ENCODE results near the gene NALF2. TPM values are rescaled to one million over a fixed set of nuclear protein-coding genes. Genes with fewer than 3 reads are reported as not detected.

Gene NALF2
- polyA plus RNA-seq, 2 of the 4 experiments (the other 2 are of a cell fraction) = 1.4 to 2.1 TPM

DNA sequence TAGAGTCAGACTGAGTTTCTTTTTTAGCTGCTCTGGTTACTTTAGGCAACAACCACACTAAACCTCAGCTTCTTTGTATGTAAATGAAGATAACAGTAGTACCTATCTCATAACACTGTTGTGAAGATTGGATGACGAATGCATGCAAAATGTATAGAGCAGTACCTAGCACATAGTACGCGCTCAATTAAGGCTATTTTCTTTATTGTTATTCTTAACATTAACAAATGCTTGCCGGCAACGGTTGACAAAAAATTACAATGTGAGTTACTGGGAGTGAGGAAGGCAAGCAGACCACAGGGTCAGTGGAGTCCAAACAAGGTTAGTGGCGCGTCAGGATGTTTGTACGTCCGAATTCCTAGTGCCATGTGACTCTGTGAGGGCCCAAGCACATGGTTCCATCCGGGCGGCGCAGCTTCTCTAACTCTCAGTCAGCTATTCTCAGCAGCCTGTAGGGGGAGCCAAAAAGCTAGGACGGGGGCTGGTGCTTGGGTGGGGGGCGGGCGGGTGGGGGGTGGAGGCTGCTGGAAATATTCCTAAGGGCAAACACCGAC lies 821 bp upstream of the NALF2 start:
- Histone ChIP-seq H3K4me1 (no peaks in the 10 kb centered on the region), H3K9me3 (no peaks in the 10 kb centered on the region), H3K4me3 (peak overlapping the region; percentile 81), H3K27ac (peak overlapping the region in 1 of 2 experiments; percentile 91; a peak in 5 of 6 replicates), H3K4me2 (peak overlapping the region; percentile 93)
- ChIA-PET POLR2A (interaction anchor here (1.2 kb wide), 1 partner anchor 115 kb away, joined by 4 read pairs; no protein-coding TSS in a partner anchor), CTCF (interaction anchor here (0.5 to 3.5 kb wide), 12 partner anchors 9 to 1852 kb away, joined by 3 to 18 read pairs (median 3); no protein-coding TSS in a partner anchor)
- 17% methylated on average over 12 of the region's 16 CpGs for WGBS (ENCODE audit: missing lambda C conversion rate)
- DNase-seq (ENCODE audit: low read depth in 1 of 2, low spot score in 1 of 2) (peak; percentile 31 to 75), ATAC-seq (peak; percentile 66 to 75), FAIRE-seq (no peak)
- no peak for TF ChIP-seq RCOR1 (IDR thresholded peaks at IDR 0.05; ENCODE audit: low read depth, low read length)
- TF ChIP-seq, protein P1, sequence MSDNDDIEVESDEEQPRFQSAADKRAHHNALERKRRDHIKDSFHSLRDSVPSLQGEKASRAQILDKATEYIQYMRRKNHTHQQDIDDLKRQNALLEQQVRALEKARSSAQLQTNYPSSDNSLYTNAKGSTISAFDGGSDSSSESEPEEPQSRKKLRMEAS (IDR thresholded peaks at IDR 0.05) = peak; percentile 82
- no peak for TF ChIP-seq NFE2L2 (conservative IDR thresholded peaks at IDR 0.05; ENCODE audit: low read length)
- TF ChIP-seq JUN (IDR thresholded peaks at IDR 0.05) = no peak
- TF ChIP-seq MAZ (IDR thresholded peaks at IDR 0.05; ENCODE audit: borderline replicate concordance, low read depth, low read length) = no peak
- no peak for TF ChIP-seq MYC (IDR thresholded peaks at IDR 0.05; ENCODE audit: borderline replicate concordance, low read length)
- no peak for TF ChIP-seq KDM1A (IDR thresholded peaks at IDR 0.05; ENCODE audit: low read depth)
- TF ChIP-seq, protein P2, sequence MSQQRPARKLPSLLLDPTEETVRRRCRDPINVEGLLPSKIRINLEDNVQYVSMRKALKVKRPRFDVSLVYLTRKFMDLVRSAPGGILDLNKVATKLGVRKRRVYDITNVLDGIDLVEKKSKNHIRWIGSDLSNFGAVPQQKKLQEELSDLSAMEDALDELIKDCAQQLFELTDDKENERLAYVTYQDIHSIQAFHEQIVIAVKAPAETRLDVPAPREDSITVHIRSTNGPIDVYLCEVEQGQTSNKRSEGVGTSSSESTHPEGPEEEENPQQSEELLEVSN (IDR thresholded peaks at IDR 0.05; ENCODE audit: borderline replicate concordance, low read depth) = peak; percentile 51; the same call in 1 of the 2 replicates
- no peak for TF ChIP-seq TP53 (CRISPR knock-in tag; IDR thresholded peaks at IDR 0.05)
- TF ChIP-seq CBX8 (IDR thresholded peaks at IDR 0.05) = no peak
- TF ChIP-seq, protein P3, sequence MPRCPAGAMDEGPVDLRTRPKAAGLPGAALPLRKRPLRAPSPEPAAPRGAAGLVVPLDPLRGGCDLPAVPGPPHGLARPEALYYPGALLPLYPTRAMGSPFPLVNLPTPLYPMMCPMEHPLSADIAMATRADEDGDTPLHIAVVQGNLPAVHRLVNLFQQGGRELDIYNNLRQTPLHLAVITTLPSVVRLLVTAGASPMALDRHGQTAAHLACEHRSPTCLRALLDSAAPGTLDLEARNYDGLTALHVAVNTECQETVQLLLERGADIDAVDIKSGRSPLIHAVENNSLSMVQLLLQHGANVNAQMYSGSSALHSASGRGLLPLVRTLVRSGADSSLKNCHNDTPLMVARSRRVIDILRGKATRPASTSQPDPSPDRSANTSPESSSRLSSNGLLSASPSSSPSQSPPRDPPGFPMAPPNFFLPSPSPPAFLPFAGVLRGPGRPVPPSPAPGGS (IDR thresholded peaks at IDR 0.05) = no peak
- TF ChIP-seq HOXA7 (CRISPR knock-in tag; IDR thresholded peaks at IDR 0.05) = no peak
- no peak for TF ChIP-seq TFCP2L1 (CRISPR knock-in tag; IDR thresholded peaks at IDR 0.05)
- TF ChIP-seq, protein P4, sequence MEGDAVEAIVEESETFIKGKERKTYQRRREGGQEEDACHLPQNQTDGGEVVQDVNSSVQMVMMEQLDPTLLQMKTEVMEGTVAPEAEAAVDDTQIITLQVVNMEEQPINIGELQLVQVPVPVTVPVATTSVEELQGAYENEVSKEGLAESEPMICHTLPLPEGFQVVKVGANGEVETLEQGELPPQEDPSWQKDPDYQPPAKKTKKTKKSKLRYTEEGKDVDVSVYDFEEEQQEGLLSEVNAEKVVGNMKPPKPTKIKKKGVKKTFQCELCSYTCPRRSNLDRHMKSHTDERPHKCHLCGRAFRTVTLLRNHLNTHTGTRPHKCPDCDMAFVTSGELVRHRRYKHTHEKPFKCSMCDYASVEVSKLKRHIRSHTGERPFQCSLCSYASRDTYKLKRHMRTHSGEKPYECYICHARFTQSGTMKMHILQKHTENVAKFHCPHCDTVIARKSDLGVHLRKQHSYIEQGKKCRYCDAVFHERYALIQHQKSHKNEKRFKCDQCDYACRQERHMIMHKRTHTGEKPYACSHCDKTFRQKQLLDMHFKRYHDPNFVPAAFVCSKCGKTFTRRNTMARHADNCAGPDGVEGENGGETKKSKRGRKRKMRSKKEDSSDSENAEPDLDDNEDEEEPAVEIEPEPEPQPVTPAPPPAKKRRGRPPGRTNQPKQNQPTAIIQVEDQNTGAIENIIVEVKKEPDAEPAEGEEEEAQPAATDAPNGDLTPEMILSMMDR (IDR thresholded peaks at IDR 0.05) = peak; percentile 48; the same call in 2 of the 3 replicates
- peak in 1 of 2 experiments; percentile 38; a peak in 3 of 5 replicates for TF ChIP-seq RAD21 (conservative IDR thresholded peaks at IDR 0.05 in 1 of 2, IDR thresholded peaks at IDR 0.05 in 1 of 2)
- peak; percentile 42; the same call in 1 of the 2 replicates for TF ChIP-seq USF2 (IDR thresholded peaks at IDR 0.05)
- no peak for TF ChIP-seq HMGXB4 (CRISPR knock-in tag; IDR thresholded peaks at IDR 0.05; ENCODE audit: borderline replicate concordance)
- no peak for TF ChIP-seq CHD4 (IDR thresholded peaks at IDR 0.05; ENCODE audit: borderline replicate concordance)
- no peak for TF ChIP-seq FOSB (CRISPR knock-in tag; IDR thresholded peaks at IDR 0.05)

Data from A549 (cell line).